ENCODE data around the gene TRAF3IP1.
A peak's percentile ranks its signal among the peaks of the same experiment; 100 is the strongest.

Gene TRAF3IP1

GRCh38 chr2:238287737-238288649 lies 32.3 kb upstream of the TRAF3IP1 start, which contains the start of gene PER2:
Gene PER2 (minus strand): TSS chr2:238288610. CDS start chr2:238277936, 10,674 bp downstream.
- peak in 5 of 6 experiments; percentile 18 to 46 (median 37) for DNase-seq

DNA sequence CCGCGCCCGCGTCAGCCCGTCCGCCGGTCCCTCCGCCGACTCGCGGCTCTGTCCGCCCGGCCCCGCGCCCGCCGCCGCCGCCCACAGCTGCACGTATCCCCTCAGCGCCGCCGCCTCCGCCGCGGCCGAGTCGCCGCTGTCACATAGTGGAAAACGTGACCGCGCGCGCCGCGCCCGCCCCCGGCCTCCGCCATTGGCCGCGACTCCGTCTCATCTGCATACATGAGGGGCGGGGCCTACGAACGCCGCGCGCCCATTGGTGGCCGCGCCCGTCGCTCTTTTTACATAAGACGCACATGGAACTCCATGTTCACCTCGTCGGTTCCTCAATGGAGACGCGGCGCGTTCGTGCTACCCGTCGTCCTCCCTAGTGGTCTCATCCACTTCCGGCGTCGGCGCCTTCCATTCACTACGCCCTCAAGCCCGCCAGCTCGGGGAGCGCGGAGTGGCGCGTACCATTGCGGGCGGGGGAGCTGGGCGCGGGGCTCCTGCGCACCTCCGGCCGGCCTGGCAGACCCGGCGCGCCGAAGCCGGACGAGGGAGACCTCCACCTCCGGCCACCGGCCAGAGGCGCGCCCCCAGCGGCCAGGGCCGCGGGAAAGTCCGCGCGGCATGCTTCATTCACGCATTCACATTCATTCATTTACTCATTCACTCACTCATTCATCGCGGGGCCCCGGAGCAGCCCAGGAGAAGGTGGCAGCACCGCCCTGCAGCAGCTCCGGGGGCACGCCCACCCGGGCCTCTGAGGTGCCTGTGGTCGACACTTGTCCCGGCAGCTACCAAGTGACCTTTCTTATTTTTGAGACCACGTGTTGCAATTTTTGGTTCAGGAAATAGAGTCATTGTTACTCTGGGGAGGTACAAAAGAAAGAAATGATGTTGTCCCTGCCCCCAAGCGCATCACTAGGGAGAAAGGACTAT lies 31.4 kb upstream of the TRAF3IP1 start:
- peak; percentile 95 to 98 (median 96) for DNase-seq

DNA sequence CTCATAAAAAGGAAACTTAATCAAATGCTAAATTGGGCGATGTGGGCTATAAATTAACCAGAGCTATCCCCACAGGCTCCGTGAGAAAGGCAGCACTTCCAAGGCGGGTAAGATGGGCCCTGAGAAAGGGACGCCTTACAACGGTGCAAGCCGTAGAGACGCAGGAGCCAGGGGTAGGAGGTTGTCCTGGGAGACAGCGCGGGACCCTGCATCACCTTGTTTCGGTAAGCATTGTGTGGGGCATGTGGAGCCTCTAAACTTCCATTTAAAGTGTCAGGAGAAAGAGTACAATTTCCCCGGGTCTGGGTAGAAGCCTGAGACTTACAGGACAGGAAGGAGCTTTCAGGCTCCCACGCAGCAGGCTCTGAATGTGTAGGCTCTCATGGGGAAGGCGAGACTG lies 30.7 kb upstream of the TRAF3IP1 start:
- DNase-seq: peak in 1 of 6 experiments; percentile 43

GRCh38 chr2:238290091-238290509 lies 30.2 kb upstream of the TRAF3IP1 start:
- DNase-seq: peak in 1 of 6 experiments; percentile 11

GRCh38 chr2:238290715-238291549 lies 29.4 kb upstream of the TRAF3IP1 start:
- no peak for DNase-seq

- DNase-seq: no peak
These were observed 28.6 kb upstream of the TRAF3IP1 start for GRCh38 chr2:238291550-238292281.

GRCh38 chr2:238294046-238294392 lies 26.3 kb upstream of the TRAF3IP1 start:
- DNase-seq: no peak

GRCh38 chr2:238294393-238295143 lies 25.8 kb upstream of the TRAF3IP1 start:
- DNase-seq: no peak

DNA sequence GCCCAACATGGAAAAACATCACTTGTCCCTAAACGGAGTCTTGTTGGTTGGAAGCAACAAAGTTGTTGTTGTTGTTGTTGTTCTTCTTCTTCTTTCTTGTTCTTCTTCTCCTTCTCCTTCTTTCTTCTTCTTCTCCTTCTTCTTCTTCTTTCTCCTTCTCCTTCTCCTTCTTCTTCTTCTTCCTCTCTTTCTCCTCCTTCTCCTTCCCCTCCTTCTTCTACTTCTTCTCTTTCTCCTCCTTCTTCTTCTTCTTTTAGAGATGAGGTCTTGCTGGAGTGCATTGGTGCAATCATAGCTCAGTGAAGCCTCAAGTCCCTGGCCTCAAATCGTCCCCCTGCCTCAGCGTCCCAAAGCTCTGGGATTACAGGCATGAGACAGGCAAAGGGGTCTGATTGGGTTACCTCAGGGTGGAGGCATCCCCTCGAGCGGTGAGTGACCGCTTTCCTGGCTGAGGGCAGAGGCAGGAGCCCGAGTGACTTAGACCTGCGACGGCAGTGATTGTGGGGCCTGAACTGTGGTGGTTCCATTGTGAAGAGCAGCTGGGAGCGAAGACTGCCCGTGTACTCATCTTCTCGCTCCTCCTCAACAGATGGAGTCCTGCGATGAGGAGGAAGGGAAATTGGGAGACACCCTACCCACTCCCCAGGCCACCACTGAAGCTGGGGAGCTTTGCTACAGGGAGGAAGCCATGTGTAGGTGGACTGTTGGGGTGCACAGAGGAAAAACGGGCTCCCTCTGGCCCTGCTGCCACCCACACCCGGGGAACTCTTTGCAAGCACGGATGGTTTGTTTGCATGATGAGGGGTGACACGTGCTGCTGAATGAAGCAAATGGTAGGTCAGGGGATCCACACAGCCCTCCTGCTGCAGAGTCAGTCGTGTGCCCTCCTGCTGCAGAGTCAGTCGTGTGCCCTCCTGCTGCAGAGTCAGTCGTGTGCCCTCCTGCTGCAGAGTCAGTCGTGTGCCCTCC lies 24.9 kb upstream of the TRAF3IP1 start:
- no peak for DNase-seq

- no peak for DNase-seq
These were observed 23.5 kb upstream of the TRAF3IP1 start for GRCh38 chr2:238296638-238297457.

- DNase-seq: no peak
These were observed 20.5 kb upstream of the TRAF3IP1 start for GRCh38 chr2:238299803-238300202.

DNA sequence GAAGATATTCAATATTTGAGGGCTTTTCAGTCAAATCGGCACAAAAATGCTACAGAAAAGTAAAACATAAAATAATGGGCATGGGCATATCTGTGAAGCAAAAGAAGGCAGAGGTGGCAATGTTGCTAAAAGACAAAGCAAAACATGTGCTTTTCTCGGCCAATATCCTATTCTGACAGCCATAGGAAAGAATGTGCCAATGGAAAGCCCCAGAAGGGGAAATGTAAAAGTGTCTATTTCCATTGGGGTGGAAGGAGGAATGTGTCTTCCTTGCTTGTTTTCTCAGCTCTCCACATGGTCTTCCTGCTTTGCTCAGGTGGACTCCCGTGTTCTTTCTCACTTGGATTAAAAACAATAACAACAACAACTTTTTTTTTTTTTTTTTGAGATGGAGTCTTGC lies 18.2 kb upstream of the TRAF3IP1 start:
- no peak for DNase-seq

- no peak for DNase-seq
These were observed 17.6 kb upstream of the TRAF3IP1 start for GRCh38 chr2:238302751-238303150.

DNA sequence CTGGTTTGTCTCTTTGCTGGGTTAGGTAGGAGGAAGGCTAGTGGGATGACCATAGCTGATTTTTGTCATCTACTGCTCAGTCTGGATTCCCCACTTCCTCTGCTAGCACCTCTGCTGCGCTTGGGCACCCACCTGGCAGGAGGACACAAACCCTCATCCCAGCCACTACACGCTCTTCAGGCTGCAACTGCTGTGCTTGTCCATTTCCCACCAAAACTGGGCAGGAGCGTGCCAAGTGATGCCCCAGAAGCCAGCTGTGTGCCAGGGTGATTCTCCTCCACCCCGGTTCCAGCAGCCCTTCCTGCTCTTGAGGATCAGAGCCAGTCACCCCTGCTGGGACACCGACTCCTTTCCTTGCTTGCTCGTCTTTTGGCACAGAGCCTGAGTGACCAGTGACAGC lies 16.2 kb upstream of the TRAF3IP1 start:
- no peak for DNase-seq

DNA sequence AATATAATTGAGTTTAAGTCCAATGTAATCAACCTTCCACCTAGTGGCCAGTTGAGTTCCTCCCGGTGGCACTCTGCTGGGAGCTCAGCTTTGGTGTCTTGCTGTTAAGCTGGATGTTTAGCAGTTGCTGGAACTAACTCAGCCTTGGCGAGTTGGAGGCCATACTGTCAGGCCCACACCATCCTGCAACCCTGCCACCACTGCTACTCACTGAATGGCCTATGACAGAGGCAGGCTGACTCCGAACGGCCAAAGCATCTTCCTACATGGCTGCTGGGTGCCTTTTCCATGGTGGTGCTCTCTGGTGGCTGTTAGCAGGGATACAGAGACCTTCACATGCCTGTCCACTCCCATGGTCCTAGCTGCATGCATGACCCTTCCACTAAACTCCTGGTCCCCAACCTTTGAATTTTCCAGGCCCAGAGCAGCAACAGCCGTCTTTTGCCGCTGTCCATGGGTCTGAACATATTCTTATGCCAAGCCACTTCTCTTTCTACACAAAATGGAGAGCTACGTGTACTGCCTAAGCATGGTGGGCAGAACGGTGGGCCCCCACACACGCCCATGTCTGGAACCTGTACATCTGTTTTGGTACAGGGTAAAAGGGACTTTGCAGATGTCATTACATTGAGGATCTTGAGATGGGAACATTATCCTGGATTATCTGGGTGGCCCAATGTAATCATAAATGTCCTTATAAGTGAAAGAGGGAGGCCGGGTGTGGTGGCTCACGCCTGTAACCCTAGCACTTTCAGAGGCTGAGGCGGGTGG lies 15.0 kb upstream of the TRAF3IP1 start:
- no peak for DNase-seq

GRCh38 chr2:238305965-238306671 lies 14.2 kb upstream of the TRAF3IP1 start:
- DNase-seq: no peak

DNA sequence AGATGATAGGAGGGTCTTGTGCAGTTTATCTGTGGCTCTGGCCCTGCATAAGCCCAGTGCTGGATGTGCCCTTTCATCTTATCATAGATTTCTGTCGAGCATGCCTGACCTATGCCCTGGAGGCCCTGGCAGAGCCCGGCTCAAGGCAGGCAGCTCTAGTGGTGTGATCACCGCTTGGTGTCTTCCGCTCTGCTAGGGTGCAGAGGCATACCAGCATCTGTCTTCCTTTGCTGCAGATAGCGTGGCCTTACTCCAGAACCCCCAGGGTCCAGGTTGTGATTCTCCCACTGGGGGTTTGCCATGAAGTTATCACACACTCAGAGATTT lies 13.7 kb upstream of the TRAF3IP1 start:
- DNase-seq: no peak

DNA sequence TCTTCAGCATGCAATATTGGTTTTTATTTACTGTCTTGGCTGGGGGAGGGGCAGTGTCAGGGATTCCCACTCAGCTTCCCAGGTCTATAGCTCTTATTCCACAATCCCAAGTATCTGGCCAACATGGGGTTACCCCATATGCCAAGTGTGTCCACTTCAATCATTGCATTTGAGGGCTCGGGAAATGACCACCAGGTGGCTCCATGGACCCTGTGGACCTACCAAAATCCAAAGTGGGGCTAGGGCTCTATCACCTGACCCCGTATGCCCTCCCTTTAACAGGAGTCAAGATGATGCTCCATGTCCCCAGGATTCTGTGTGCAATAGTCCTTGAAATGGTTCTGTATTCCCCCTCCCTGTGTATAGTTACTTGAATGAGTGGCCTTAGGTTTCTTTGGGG lies 12.1 kb upstream of the TRAF3IP1 start:
- no peak for DNase-seq

All from stimulated activated naive CD4-positive, alpha-beta T cell (primary cell).